ENCODE measurements around the gene OSGIN1. TPM values are rescaled to one million over a fixed set of nuclear protein-coding genes. Genes with fewer than 3 reads are reported as not detected.

The OSGIN1 gene
- total RNA-seq, 1 donor from 2014 or later = 0.60 TPM

DNA sequence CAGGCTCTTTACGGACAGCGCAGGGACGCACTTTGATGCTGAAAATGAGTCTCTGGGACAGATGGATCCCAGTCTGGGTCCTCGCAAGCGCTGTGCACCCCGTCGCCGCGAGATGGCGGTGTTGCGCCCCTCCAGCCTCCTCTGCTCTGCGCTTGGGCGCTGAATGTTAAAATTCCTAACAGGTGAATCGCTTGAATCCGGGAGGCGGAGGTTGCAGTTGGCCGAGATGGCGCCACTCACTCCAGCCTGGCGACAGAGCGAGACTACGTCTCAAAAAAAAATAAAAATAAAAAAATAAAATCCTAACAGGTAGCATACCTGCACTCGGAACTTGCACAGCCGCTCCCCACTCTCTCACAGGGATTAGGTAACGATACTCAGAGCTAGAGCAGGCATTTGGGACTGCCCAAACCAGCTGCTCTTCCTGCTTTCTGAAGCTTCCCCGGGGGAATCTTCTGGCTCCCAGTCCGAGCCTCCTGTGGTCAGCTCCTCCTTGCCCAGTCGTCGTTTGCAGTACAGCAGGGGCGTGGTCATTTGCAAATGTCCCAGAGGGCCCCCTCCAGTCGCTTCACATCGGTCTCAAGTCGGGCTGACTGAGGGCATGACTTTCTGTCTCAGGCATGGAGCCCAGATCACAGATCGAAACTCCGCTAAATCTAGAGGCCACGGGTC is 26.2 kb upstream of the OSGIN1 start:
- peak; percentile 56 to 72 for DNase-seq (ENCODE audit: low read depth in 2 of 2)

DNA sequence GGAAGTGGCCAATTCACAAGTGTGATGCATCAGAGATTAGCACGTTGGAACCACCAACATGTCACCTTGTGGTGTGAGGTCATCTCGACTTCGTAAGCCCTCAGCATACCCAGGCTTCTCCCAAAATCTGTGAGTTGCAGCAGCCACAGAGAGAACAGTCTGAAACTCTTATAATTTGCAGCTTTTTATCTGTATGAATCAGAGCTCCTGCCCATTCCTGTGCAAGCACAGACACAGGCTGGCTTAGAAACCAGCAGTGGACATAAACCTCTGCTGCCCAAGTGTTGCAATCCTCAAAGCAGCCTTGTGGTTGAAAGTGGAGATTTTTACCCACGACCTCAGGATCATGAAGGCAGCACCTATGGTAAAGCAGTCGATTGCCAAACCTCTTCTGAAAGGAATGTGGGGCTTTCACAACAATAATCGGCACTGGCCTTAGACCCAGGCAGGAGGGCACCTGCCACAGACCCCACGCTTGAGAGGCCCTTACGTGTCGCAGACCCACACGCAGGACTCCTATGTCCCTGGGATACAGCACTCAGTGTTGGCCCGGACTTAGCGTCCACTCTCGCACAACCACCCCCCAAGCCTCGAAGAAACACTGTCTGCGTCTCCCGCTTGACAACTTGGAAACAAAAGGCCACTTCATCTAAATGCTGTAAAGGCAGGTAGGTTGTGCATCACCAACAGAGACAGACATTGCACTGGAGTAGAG is 24.5 kb upstream of the OSGIN1 start:
- no peak for DNase-seq (ENCODE audit: low read depth in 2 of 2)

DNA sequence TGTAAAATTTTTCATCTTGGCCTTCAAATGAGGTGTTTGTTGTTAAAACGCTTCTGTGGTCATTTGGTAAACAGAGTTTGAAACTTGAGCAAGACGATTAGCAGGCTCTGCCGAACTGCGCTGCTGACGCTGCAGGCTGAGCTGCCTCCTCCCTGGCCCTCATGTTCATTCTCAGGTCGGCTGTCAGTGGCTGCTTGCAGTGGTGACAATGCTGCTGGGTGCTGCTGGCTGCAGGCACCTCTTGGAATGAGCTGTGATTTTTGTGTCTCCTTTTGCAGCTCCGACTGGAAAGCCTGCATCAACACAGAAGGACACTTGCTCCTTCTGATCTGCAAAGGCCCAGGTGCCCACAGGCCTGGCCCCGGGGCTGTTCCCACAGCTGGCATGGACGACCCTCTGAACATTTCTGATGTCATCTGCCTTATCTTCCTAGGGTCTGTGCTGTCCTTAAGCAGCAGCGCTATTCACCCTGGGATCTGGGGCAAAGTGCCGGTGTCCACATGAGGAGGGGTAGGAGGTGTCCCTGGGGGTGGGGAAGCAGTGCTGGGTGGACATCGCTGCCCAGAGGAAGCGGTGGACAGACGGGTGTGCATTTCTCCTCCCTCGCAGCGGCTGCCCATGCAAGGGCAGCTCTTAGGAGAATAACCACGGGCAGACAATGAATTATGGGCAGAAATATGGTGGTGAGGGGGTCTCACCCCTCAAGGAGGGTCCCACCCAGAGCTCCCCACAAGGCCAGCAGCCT is 23.1 kb upstream of the OSGIN1 start:
- no peak for DNase-seq (ENCODE audit: low read depth in 2 of 2)

DNA sequence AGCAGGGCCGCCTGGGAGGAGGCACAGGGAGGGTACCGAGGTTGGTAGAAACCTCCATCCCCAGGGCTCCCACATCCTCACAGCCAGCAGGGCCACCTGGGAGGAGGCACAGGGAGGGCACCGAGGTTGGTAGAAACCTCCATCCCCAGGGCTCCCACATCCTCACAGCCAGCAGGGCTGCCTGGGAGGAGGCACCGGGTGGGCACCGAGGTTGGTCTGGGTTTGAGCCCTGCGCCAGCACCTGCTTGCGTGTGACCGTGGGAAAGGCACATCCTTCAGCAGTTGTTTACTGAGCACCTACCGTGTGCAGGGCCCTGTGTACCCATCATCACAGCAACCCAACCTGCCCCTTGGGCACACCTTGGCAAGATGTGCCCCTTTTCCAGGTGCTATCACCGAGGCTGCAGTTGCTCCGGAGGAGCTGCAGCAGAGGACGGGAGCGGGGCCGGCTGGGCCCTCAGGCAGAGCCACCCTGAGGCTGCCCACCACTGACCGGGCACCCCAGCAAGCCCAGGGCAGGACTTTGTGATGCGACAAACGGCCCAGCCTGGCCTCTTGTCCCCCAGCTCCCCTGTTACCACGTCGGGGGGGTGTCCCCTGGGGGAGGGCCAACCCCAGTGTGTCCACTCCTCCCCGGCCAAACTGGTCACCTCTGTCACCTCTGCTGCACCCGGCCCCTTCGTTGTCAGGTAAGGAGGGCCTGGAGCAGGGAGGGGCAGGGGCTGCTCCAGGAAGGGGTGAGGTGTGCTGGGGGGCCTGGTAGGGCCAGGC is 22.1 kb upstream of the OSGIN1 start:
- DNase-seq (ENCODE audit: low read depth in 2 of 2) = no peak

DNA sequence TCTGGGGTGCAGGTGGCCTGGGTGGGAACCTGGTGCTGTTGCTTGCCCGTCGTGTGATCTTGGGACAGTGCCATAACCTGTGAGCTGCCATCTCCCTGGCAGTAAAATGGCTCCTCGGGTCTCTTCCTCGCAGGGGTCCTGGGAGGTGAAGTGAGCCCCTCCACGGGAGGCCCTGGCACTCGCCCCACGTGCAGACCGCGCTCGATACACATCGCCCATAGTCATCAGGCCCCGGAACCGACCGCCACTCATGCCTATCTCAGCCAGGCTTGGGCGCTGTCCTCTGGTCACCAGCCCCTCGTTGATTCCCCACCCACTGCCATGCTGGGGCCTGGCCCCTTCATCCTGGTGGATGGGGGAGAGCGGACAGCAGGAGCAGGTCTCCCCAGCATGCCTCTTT is 21.5 kb upstream of the OSGIN1 start:
- no peak for DNase-seq (ENCODE audit: low read depth in 2 of 2)

DNA sequence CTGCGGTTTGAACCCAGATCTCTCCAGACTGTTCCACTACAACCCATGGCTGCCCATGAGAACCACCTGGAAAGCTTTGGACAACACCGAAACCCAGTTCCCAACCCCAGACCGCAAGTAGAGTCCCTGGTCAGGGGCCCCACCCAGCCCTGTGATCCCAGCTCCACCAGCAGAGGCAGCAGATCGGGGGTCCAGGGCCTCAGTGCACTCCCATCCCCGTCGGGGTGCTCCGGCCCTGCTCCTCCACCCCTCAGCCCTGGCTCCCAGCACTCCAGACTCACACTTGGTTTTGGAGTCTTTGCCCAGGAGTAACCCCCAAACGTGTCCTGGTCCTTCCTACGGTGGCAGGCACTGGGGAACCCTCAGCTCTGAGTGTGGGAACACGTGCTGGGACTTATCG is 20.7 kb upstream of the OSGIN1 start:
- no peak for DNase-seq (ENCODE audit: low read depth in 2 of 2)

DNA sequence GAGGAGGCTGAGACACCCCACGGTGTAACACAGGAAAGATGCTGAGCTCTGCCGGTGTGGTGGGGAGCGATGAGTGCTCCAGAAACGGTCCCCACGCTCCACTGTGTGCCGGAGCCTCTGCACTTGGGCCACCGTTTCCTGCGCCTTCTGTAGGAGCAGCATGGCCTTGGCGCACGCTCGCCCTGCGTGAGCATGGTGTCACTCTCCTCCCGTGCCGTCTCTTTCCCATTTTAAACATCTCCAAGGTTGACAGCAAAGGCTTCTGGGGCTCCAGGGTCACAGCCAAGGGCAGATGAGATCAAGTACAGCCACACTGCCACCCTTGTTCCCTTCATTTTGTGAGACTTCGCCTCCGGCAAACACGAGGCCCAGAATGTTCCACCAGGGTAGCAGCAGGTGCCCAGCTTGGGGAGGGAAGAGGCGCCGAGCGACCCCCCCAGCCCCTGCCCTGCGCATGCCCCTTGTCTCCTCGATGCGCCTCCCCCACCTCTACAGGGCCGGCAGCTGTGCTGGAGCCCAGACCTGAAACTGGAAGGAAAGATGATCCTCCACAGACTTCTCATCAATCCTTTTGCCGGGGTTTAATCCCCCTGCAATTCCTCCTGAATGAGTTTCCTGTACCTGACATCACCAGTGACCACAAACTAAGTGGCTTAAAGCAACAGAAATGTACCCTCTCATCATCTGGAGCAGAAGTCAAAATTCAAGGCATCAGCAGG is 19.9 kb upstream of the OSGIN1 start:
- no peak for DNase-seq (ENCODE audit: low read depth in 2 of 2)

DNA sequence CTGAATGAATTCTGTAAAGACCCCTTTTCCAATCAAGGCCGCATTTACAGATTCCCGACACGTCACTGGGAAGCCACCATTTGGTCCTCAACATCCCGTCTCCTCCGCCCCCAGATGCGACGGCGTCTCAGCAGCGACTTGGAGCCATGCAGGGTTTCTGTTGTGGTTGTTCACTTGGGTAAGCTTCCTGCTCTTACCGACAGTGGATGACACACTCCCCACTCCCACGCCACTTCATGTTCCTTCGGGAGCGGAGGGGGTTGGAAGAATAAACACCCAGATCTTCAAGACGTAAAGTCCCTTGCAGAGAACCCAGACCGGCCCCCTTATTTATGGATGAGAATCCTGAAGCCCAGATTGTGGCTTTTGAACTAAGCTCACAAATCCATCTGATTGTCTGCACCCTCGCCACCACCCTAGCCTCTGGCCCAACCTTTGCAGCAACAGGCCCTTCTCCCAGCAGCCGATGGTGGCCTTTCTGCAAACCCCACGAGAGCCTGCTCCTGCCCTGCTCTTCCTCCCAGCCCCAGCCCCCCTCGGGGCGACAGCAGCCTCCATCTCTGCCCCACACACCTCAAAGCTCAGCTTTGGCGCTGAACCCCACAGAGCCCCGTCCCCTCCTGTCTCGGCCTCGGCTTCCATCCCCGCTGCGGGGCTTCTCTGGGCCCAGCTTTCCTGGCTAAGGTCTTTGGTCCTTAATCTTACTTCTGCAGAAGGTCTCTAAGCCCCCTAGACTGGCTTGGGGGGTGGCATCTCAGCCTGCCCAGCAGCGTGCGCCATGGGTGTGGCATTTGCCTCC is 19.0 kb upstream of the OSGIN1 start:
- no peak for DNase-seq (ENCODE audit: low read depth in 2 of 2)

DNA sequence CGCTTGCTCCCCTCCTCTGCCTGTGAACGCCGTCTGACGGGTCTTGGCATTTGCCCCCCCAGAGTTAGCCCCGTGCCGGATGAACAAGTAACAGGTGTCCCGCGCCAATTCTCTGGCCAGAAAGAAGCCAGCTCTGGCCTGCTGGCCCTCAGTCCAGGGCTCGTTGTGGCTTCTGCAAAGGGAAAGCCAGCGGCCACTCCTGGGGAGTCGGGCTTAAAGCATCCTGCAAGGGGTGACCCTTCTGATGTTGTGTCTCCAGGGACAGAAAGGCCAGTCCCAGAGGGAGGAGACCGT is 18.4 kb upstream of the OSGIN1 start:
- DNase-seq (ENCODE audit: low read depth in 2 of 2) = no peak

DNA sequence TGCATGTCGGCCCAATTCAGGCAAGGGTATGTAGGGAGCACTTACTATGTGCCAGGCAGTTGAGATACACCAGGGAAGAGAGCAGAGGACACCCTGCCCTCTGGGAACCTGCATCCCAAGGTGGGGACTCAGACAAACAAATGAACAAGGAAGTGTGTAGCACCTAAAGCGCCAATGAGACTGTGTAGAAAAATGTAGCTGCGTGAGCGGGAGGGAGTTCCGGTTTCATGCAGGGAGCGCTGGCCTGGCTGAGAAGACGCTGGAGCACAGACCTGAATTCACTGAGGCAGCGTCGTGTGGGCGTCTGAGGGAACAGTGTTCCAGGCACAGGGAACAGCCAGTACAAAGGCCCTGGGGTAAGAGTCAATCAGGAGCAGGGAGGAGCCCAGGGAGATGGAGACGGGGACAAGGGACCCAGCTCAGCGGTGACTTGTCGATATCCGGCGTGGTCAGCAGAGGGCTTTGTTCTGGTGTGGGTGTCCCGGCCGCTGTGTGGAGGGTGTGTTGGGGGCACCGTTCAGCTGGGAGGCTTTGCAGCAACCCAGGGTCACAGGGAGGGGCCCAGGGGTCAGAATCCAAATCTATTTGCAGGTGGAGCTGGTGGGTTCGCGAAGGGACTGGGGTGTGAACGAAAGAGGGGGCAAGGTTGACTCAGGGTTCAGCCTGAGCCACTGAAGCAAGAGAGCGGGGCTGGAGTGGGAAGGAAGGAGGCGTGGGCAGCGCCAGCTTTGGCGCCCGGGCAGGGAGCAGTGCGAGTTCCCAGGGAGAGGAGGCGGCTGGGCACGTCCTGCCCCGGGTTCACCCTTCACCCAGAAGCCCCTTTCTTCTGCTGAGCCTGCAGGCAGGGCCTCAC is 17.8 kb upstream of the OSGIN1 start:
- no peak for DNase-seq (ENCODE audit: low read depth in 2 of 2)

DNA sequence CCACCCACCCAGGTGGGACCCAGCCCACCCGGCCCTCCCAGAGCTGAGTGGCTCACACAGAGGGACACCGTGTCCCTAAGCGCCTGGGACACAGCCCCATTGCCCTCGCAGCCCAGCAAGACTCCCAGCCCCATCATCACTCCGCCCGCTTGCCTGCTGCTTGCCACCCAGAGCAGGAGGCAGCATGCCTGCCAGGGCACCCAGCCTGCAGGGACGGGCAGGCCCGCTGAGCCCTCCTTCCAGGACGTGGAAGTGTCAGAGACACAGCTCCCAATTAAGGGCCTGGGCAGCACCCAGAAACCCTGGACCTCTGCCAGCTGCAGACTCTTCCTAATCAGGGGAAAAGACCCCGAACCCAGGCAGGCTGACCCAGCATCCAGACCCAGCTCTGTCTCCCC is 17.2 kb upstream of the OSGIN1 start:
- no peak for DNase-seq (ENCODE audit: low read depth in 2 of 2)

DNA sequence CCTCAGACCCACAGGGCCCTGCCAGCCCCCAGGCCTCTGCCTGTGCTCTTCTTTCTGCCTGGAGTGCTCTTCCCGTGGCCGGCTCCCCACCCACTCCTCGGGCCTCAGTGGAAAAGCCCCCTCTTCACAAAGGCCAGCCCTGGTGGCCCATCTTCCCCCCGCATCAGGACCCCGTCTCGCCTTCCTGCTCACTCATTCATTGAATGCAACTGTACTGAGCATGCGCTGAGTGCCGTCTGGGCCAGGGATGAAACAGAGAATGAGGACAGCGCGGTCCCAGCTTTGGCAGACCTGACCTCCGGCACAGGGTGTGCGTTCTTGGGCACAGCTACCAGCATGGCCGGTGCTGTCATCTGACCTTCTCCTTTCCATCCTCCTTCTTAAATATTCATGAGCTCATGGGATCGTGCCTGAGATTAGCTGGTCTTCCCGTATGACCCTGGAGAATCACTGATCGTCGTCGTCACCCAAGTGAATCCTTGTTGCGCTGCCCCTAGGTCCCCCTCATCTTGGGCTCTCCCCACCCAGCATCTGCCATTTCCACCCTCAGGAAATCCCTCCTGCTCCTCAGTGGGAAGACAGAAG is 16.4 kb upstream of the OSGIN1 start:
- DNase-seq (ENCODE audit: low read depth in 2 of 2) = no peak

DNA sequence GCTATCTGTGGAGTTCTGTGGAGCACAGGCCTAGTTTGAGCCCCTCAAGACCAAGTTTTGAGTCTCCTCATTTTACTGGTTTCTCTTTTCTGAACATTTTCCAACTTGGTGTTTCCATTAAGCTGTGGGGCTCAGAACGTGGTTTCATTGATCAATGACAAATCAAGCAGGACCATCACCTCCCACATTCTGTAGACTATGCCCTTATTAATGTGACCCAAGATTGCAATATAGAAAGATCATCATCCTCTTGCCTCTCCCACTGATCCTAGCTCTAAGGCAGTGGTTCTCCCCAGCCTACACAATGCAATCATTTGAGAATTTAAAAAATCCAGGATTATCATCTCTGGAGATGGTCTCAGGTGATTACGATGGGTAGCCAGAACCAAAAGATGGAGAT is 15.8 kb upstream of the OSGIN1 start:
- no peak for DNase-seq (ENCODE audit: low read depth in 2 of 2)

DNA sequence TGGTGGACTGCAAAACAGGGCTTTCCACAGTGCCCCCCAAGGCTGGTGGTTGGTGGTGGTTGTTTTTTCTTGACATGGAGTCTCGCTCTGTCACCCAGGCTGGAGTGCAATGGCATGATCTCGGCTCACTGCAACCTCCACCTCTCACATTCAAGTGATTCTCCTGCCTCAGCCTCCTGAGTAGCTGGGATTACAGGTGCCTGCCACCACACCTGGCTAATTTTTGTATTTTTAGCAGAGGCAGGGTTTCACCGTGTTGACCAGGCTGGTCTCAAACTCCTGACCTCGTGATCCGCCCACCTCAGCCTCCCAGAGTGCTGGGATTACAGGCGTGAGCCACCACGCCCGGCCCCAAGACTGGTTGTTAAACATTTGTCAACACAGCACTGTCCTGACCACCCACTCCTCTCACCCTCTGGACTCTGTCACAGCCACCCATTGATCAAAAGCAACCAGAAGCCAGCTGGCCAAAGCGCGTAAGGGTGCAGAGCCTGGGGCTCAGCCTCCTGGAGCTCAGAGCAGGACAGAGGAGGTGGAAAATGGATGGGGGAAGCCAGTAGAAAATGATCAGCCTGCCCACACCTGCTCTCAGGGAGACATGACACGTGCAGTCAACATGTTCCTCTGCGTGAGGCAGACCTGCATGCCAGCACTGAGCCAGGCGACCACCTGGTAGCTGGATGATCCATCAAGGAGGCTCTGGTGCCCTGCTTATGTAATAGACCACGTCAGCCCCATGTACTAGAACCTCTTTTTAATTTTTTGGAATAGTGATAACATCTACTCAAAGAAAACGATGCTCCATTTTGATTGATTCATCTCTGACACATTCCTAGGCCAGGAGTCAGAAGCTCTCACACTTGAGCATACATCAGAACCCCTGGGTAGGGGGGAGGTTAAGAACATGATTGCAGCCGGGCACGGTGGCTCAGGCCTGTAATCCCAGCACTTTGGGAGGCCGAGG is 14.8 kb upstream of the OSGIN1 start:
- DNase-seq (ENCODE audit: low read depth in 2 of 2) = no peak

DNA sequence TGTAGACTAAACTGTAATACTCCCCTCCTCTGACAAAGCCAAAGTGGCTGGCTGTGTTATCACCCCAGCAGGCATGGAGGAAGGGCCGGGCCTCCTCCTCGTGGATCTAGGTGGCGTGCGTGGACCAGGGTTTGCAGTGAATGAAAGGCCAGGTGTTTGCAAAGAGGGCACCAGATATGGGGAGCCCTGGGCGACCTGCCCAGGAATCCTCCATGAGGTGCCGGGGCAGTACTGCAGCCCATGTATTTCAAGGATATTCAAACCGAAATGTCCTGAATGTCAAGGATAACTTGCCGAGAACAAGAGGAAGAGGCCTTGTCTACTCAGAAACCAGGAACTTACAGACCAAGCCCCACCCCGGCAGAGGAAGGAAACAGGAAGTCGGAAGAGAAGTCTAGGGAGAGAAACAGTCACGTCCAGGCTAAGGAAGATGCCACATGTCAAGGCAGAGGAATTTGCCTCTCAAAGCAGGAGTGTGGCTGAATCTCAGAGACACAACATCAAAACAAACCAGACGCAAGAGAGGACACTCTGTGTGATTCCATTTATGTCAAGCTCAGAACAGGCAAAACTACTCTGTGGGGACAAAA is 13.7 kb upstream of the OSGIN1 start:
- peak in 1 of 2 donors; percentile 17 for DNase-seq (ENCODE audit: low read depth in 2 of 2)

DNA sequence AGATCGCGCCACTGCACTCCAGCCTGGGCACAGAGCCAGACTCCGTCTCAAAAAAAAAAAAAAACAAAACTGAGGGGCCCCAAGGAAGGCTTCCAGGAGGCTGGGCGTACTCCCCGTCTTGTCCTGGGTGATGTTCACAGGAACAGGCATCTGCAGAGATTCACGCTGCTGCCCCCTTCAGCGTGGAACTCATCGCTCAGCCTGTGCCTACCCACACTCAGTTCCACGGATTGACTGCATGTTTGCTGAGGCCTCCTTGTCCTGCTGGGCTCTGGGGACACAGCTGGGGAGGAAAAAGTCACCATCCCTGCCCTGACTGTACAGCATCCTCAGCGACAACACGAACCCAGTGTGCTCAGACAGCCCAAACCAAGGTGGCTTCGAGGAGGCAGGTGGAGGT is 12.9 kb upstream of the OSGIN1 start:
- DNase-seq (ENCODE audit: low read depth in 2 of 2) = no peak

DNA sequence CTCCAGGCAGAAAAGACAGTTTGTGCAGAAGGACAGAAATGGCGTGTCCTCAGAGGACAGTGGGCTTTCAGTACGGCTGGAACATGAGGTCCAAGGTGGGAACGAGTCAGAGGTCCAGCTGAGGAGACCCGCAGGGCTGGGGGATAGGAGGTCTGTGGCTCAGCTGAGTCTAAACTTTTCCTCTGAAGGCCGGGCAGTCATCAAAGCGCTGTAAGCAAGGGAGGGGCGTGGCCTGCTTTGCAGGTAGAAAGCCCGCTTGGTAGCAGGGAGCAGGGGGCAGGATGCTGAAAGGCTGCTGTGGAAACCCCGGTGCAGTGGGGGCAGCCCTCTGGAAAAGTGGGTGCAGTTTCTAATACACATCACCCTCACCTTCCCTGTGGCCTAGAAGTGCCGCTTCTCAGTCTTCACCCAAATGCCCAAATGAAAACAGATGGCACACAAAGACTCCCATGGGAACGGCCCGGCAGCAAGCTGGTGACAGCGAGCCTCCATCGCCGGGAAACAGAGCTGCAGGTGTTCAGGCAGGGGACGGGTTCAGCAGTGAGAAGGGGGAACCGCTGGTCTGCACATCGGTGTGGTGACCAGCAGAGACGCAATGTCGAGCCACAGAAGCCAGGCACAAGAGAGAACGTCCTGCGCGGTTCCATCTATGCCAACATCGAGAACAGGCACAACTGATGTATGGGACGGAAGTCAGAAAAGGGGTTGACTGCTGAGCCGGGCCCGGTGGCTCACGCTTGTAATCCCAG is 12.2 kb upstream of the OSGIN1 start:
- no peak for DNase-seq (ENCODE audit: low read depth in 2 of 2)

Measured in lung microvascular endothelial cell (primary cell).